Measurements from ENCODE around the gene SMPD3. TPM values are rescaled to one million over a fixed set of nuclear protein-coding genes. Genes with fewer than 3 reads are reported as not detected.

The SMPD3 gene
- total and polyA plus RNA-seq, 9 of the 15 experiments (the other 6 are each of a cell fraction or from before 2014, with no cell fraction given): 0.03 to 1.2 (median 0.18) TPM

- ATAC-seq: no peak
- Histone ChIP-seq H3K27me3 (ENCODE audit: control insufficient read depth in 2 of 2, insufficient read depth in 2 of 2, low read length in 2 of 2) (peaks cover 41 to 58% of the 10 kb centered on the region in 2 experiments; a peak in 4 of 5 replicates), H2AFZ (ENCODE audit: low read depth, low read length) (no peak overlapping the region), H3K4me1 (replicated peaks in 1 of 2; ENCODE audit: control insufficient read depth in 2 of 2, insufficient read depth in 2 of 2, low read length in 2 of 2) (peaks cover 18 to 40% of the 10 kb centered on the region in 2 experiments), H3K79me2 (ENCODE audit: control insufficient read depth, insufficient read depth, low read length) (no peaks in the 10 kb centered on the region), H3K36me3 (ENCODE audit: control insufficient read depth, insufficient read depth, low read length) (no peaks in the 10 kb centered on the region), H4K20me1 (replicated peaks; ENCODE audit: control insufficient read depth, insufficient read depth, low read length) (peaks cover 8% of the 10 kb centered on the region; the same call in 1 of the 2 replicates), H3K4me3 (no peak overlapping the region), H3K27ac (ENCODE audit: extremely low read depth, low read depth, low read length) (no peak overlapping the region), H3K9me1 (ENCODE audit: control insufficient read depth, insufficient read depth, low read length) (no peaks in the 10 kb centered on the region), H3K4me2 (ENCODE audit: insufficient read depth, low read length) (no peak overlapping the region), H3K9ac (ENCODE audit: insufficient read depth in 1 of 2, low read depth in 2 of 2, low read length in 2 of 2) (no peak overlapping the region), H3K9me3 (replicated peaks; ENCODE audit: control insufficient read depth, insufficient read depth, low read depth, low read length) (no peaks in the 10 kb centered on the region)
- no peak for DNase-seq (ENCODE audit: extremely low read depth in 1 of 4, low spot score in 3 of 4)
- TF ChIP-seq ZNF3 (CRISPR knock-in tag; IDR thresholded peaks at IDR 0.05) (no peak), CHD1 (IDR thresholded peaks at IDR 0.05; ENCODE audit: low read length) (no peak), NCOA2 (IDR thresholded peaks at IDR 0.05; ENCODE audit: partially characterized antibody in 2 of 2) (no peak), CTCFL (IDR thresholded peaks at IDR 0.05; ENCODE audit: borderline replicate concordance, insufficient read depth, low read depth, low read length, poor library complexity, severe bottlenecking) (no peak), SP1 (CRISPR knock-in tag; IDR thresholded peaks at IDR 0.05) (no peak), PTRF (tag; IDR thresholded peaks at IDR 0.05) (no peak), MAFF (IDR thresholded peaks at IDR 0.05; ENCODE audit: low read length) (no peak), MTA2 (IDR thresholded peaks at IDR 0.05; ENCODE audit: low read depth) (no peak), CBX2 (IDR thresholded peaks at IDR 0.05; ENCODE audit: insufficient read depth, low read length, poor library complexity, severe bottlenecking) (no peak), JUNB (CRISPR knock-in tag; conservative IDR thresholded peaks at IDR 0.05) (no peak), SMAD3 (CRISPR knock-in tag; conservative IDR thresholded peaks at IDR 0.05) (no peak), ZNF12 (CRISPR knock-in tag; IDR thresholded peaks at IDR 0.05) (no peak), EGR1 (conservative IDR thresholded peaks at IDR 0.05) (no peak), GABPB2 (CRISPR knock-in tag; conservative IDR thresholded peaks at IDR 0.05) (no peak), NFIX (CRISPR knock-in tag; IDR thresholded peaks at IDR 0.05; ENCODE audit: low read depth) (no peak), HOMEZ (CRISPR knock-in tag; IDR thresholded peaks at IDR 0.05) (no peak), CBX3 (IDR thresholded peaks at IDR 0.05; ENCODE audit: borderline replicate concordance in 1 of 2, low read length in 2 of 2) (no peak), ZNF589 (CRISPR knock-in tag; IDR thresholded peaks at IDR 0.05; ENCODE audit: low read depth) (no peak), ZNF76 (CRISPR knock-in tag; IDR thresholded peaks at IDR 0.05; ENCODE audit: borderline replicate concordance) (no peak)
- 6% methylated on average over 8 of the region's 9 CpGs for WGBS (ENCODE audit: insufficient coverage, low coverage, missing lambda C conversion rate)
- no TSS peak for BruUV-seq (replicated peaks)
- CTCF ChIA-PET (ENCODE audit: low intra/inter-chr PET ratio): no interaction called here
- no peak for FAIRE-seq
- intact Hi-C loops (cut with micrococcal nuclease) (no loop called here), in situ Hi-C loops (cut with MboI) (no loop called here)
- POLR2A ChIA-PET: interaction anchor here (2.0 kb wide), 1 partner anchor 12 kb away, joined by 5 read pairs; no protein-coding TSS in a partner anchor
Observed at GRCh38 chr16:68374961-68375660, 73.2 kb downstream of the SMPD3 start.
